ELF-1 (cell line): Measurements from ENCODE around the gene ZNF438.
A peak's percentile ranks its signal among the peaks of the same experiment; 100 is the strongest.
"Not testable (repeated sequence)": the region's sequence is repeated elsewhere in the genome, so short reads cannot be mapped to it uniquely, and the experiment has no call there.

Experiments used
- DNase-seq: peaks from one replicate; pipeline ENCODE4 v3.0.0-alpha.2; 2016; ENCODE audit warnings: low read depth, low spot score

ZNF438 gene

GRCh38 chr10:31031558-31032257, at the start of gene ZNF438:
Gene ZNF438 (minus strand): TSS chr10:31031865. CDS start chr10:30877034, 154,831 bp downstream.
- DNase-seq, result peak; percentile 97

- DNase-seq, result no peak
These were observed 44.9 kb upstream of the ZNF438 start for GRCh38 chr10:31076610-31076988.

DNA sequence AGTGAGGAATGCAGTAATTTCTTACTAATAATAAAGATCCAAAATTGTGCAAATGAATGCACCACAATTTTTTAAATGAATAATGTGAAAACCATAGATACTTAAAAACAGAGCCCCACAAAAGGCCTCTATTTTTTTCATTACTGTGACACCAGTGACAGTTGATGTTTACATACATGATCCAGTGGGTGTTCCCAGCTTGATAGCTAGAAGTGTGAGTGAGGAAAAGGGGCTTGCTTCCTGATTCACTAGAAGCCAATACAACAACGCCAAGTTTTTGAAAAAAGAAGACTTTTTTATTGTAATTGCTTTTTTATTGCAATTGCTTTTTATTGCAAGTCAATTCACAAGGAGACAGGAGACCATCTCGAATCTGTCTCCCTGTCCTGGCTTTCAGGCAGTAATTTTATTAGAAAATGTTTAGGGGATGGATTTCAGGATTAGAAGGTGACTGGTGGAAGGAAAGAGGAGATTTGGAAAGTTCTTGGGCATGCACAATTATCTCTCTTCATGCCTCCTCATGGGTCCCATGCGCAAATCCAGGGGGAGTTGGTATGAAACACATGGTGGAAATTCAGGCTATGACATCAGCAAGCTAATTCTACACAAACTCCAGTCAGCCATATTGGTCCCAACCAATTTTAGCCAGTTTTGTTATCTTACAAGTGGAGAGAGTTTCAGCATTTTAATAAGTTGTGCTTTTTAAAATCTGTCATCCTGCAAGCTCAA, 44.4 kb upstream of the ZNF438 start:
- DNase-seq, result no peak

DNA sequence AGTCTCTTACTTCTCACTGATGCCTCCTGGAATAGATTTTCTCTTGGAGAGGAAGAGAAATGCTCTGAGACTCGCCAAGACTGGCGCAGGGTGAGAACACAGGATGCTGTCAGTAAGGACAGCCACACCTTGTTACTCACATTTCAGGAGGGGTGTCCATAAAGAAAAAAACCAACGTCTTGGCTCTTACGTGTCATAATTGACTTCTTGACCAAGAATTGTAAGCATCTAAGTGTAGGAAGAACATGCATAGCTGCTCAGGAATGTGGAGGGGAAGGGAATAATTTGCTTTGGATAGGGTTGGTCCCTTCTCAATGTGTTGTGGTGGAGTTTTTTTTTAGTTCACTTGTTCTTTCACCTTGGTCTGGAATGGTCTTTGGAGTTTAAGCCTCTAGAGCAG, 43.8 kb upstream of the ZNF438 start:
- no peak for DNase-seq

GRCh38 chr10:31074722-31075086, 43.0 kb upstream of the ZNF438 start:
- DNase-seq, result no peak

GRCh38 chr10:31073996-31074721, 42.5 kb upstream of the ZNF438 start:
- DNase-seq, result no peak

DNA sequence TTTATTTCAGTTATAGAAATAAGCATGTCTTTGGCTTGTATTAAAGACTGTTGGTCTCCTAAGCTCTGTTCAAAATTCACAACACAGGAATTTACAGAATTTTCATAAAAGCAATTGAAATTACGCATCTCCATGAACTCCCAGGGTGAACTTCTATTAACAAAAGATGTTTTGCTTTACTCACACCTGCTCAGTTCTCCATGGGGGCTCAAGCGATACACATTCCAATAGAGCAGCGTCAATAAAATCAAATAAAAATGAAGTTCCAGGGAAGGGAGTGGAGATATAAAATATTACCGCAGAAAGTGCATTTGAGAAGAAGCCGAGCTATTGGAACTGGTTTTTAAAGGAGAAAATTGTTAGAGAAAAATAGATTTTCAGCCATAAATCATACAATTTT, 41.5 kb upstream of the ZNF438 start:
- DNase-seq, result no peak

GRCh38 chr10:31072451-31072850, 40.8 kb upstream of the ZNF438 start:
- no peak for DNase-seq

DNA sequence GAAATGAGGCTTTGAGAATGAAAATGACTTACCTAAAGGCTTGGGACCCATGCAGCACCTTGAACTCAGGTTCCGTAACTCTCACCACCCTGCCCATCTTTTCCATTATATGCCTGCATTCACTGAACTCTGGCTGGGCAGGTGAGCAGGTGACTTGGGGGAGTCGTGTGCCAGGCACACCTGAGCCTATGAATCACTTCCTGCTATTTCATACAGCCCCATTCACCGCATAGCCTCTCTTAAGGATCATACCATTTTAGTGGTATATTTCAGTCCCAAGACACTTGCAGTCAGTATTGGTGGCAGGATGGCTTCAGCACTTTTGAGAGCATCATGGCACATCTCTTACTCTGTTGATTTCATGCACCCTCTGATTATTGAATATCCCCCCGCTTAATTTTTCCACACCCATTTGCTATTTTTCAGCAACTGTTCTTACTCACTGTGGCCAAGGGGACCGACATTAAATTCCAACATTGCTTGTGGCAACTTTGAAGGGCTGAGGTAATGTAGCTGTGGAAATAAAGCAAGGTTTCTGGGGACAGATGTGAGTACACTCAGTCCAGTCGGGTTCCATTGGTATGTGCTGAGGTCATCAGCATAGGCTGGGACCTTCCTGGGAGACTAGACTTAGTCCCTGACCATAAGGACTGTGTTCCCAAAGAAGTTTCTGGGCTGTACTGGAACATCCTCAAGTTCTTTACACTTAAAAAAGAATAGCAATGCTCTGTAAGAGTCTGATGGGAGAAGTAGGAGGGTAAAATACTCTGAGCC, 39.8 kb upstream of the ZNF438 start:
- DNase-seq, result no peak

- DNase-seq, result no peak
These were observed 39.0 kb upstream of the ZNF438 start for GRCh38 chr10:31070691-31071090.

GRCh38 chr10:31070025-31070424, 38.4 kb upstream of the ZNF438 start:
- no peak for DNase-seq

DNA sequence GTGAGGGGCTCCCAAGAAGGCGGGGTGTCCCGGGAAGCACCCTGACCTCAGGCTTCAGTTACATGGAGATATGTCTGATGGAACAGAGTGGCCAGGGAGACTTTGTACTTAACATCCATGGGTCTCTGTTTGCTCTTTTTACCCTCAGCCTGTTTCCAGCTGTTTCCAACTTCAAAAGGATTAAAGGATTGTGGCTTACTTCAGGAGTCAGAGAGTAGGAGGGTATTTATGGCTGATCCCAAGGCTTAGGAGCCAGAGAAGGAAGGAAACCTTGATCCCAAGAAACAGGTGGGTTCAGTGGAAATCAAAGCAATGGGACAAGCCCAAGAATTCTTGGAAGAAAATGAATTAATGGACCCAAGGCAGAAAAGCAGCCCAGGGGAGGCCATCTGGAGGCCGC, 37.7 kb upstream of the ZNF438 start:
- DNase-seq, result no peak

DNA sequence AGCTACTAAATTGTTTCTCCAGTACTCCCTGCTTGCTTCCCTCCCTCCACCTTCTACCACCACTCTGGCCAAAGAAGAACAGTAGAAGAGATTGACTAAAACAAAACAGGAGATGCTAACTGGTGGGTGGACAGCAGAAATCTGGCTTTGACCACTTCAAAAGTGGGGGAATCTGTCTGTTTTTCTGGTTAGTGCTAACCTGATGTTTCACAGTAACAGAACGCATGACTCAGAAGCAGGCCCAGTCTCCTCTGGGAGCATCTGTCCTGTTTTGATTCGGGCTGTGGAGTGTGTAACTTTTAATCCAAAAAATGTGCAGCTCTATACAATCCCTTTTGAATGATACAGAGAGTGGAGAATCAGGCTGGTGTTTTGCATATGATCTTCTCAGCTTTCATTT, 32.7 kb upstream of the ZNF438 start:
- no peak for DNase-seq

GRCh38 chr10:31063841-31064240, 32.2 kb upstream of the ZNF438 start:
- DNase-seq, result no peak

DNA sequence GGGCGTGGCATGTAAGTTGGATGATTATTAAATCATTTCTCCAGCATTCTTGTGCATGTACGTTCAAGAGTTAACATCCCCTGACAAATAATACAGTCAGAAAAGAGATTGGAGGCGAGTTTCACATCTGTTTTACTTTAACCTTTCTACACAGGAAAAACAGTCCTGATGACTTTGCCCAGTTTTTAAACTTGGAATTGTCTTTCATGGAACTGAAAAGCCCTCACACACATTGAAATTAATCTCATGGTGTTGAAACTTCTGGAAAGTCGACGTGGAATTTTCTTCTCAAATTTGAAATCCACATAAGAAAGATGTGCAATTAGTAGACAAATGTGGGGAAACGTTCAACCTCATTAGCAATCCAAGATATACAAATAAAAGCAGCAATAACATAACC, 31.2 kb upstream of the ZNF438 start:
- no peak for DNase-seq

- no peak for DNase-seq
These were observed 30.3 kb upstream of the ZNF438 start for GRCh38 chr10:31061941-31062340.

GRCh38 chr10:31058795-31059703, 27.4 kb upstream of the ZNF438 start:
- DNase-seq, result no peak

GRCh38 chr10:31056678-31057077, 25.0 kb upstream of the ZNF438 start:
- DNase-seq, result not testable (repeated sequence)

GRCh38 chr10:31055573-31056251, 24.0 kb upstream of the ZNF438 start:
- no peak for DNase-seq

- DNase-seq, result no peak
These were observed 20.0 kb upstream of the ZNF438 start for GRCh38 chr10:31051703-31052102.
